ENCODE data around the gene CFAP54. TPM values are rescaled to one million over a fixed set of nuclear protein-coding genes. Genes with fewer than 3 reads are reported as not detected.

CFAP54 gene
- polyA plus RNA-seq, 3 donors, result not detected

DNA sequence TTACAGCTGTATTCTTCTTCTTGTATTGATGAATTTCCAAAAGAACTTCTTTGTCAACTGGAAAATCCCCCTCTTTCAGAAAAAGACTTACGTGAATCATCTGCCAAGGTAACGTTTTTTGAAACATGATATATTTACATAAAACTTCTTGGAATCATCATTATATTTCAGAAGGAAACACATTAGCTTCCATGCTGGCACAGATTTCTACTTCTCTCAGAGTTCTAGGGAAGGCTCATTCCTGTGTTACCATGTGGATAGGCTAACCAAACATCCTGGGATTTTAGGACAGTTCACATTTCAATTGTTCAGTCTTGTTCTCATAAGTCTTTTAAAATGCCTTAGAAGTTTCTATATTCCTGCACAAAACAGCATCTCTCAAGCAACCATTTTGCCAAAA is 297.4 kb downstream of the CFAP54 start:
- peaks cover 0 to 1% (median 0%) of the 10 kb centered on the region in 7 donors for H3K9me3 Mint-ChIP-seq
- H3K4me1 Mint-ChIP-seq, result no peaks in the 10 kb centered on the region
- no peak overlapping the region for H3K4me3 Mint-ChIP-seq
- no peaks in the 10 kb centered on the region for H3K27me3 ChIP-seq (ENCODE audit: control insufficient read depth in 2 of 2, insufficient read depth in 2 of 2, low read length in 2 of 2)
- H3K4me2 ChIP-seq (replicated peaks; ENCODE audit: extremely low read depth, low read length, poor library complexity, severe bottlenecking), result no peak overlapping the region
- no CpG with 5 or more reads among the region's 2 CpGs for WGBS (ENCODE audit: insufficient coverage)
- H3K79me2 ChIP-seq (ENCODE audit: insufficient read depth, low read length), result no peaks in the 10 kb centered on the region
- no peaks in the 10 kb centered on the region for H3K9me3 ChIP-seq (replicated peaks in 1 of 2; ENCODE audit: control insufficient read depth in 1 of 2, insufficient read depth in 1 of 2, low read length in 2 of 2)
- H3K36me3 Mint-ChIP-seq, result no peaks in the 10 kb centered on the region
- TF ChIP-seq, protein P1, sequence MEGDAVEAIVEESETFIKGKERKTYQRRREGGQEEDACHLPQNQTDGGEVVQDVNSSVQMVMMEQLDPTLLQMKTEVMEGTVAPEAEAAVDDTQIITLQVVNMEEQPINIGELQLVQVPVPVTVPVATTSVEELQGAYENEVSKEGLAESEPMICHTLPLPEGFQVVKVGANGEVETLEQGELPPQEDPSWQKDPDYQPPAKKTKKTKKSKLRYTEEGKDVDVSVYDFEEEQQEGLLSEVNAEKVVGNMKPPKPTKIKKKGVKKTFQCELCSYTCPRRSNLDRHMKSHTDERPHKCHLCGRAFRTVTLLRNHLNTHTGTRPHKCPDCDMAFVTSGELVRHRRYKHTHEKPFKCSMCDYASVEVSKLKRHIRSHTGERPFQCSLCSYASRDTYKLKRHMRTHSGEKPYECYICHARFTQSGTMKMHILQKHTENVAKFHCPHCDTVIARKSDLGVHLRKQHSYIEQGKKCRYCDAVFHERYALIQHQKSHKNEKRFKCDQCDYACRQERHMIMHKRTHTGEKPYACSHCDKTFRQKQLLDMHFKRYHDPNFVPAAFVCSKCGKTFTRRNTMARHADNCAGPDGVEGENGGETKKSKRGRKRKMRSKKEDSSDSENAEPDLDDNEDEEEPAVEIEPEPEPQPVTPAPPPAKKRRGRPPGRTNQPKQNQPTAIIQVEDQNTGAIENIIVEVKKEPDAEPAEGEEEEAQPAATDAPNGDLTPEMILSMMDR (IDR thresholded peaks at IDR 0.05), result no peak
- H3K9ac ChIP-seq (ENCODE audit: insufficient read depth, low read length, poor library complexity, severe bottlenecking), result no peak overlapping the region
- H3K4me3 ChIP-seq (replicated peaks in 1 of 3; ENCODE audit: low read depth in 2 of 3, low read length in 3 of 3), result no peak overlapping the region
- H3K4me1 ChIP-seq (ENCODE audit: control insufficient read depth in 1 of 2, insufficient read depth in 2 of 2, low read length in 2 of 2), result no peaks in the 10 kb centered on the region
- H3K27ac Mint-ChIP-seq, result no peak overlapping the region
- no peak overlapping the region for H2AFZ ChIP-seq (ENCODE audit: insufficient read depth, low read depth, low read length, poor library complexity, severe bottlenecking)
- no peaks in the 10 kb centered on the region for H3K36me3 ChIP-seq (replicated peaks in 1 of 2; ENCODE audit: control insufficient read depth in 1 of 2, insufficient read depth in 2 of 2, low read length in 2 of 2)
- DNase-seq, result no peak
- H3K27me3 Mint-ChIP-seq (ENCODE audit: low read depth in 3 of 3), result no peaks in the 10 kb centered on the region
- intact Hi-C loops (cut with micrococcal nuclease), result no loop called here
- no peaks in the 10 kb centered on the region for H4K20me1 ChIP-seq (ENCODE audit: insufficient read depth, low read length)
- H3K27ac ChIP-seq (ENCODE audit: low read depth in 1 of 2, low read length in 2 of 2), result no peak overlapping the region

DNA sequence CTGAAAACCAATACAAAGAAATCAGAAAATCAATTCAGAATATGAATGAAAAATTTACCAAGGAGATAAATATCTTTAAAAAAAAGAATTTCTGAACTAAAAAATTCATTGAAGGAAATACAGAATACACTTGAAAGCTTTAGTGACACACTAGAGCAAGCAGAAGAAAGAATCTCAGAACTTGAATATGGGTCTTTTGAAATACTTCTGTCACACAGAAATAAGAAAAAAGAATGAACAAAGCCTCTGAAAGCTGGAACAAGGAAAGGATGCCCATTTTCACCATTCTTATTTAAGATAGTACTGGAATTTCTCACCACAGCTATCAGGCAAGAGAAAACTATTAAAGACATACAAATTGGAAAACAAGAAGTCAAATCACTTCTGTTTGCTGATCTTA is 314.6 kb downstream of the CFAP54 start:
- H3K36me3 Mint-ChIP-seq, result no peaks in the 10 kb centered on the region
- Histone ChIP-seq H4K20me1 (ENCODE audit: insufficient read depth, low read length) (no peaks in the 10 kb centered on the region), H3K4me3 (replicated peaks in 1 of 3; ENCODE audit: low read depth in 2 of 3, low read length in 3 of 3) (no peak overlapping the region), H3K27ac (ENCODE audit: low read depth in 1 of 2, low read length in 2 of 2) (no peak overlapping the region), H3K36me3 (replicated peaks in 1 of 2; ENCODE audit: control insufficient read depth in 1 of 2, insufficient read depth in 2 of 2, low read length in 2 of 2) (no peaks in the 10 kb centered on the region), H3K9me3 (replicated peaks in 1 of 2; ENCODE audit: control insufficient read depth in 1 of 2, insufficient read depth in 1 of 2, low read length in 2 of 2) (peaks cover 8 to 11% of the 10 kb centered on the region in 2 donors), H3K27me3 (ENCODE audit: control insufficient read depth in 2 of 2, insufficient read depth in 2 of 2, low read length in 2 of 2) (no peaks in the 10 kb centered on the region), H3K4me1 (ENCODE audit: control insufficient read depth in 1 of 2, insufficient read depth in 2 of 2, low read length in 2 of 2) (no peaks in the 10 kb centered on the region), H2AFZ (ENCODE audit: insufficient read depth, low read depth, low read length, poor library complexity, severe bottlenecking) (no peak overlapping the region), H3K9ac (ENCODE audit: insufficient read depth, low read length, poor library complexity, severe bottlenecking) (no peak overlapping the region), H3K79me2 (ENCODE audit: insufficient read depth, low read length) (no peaks in the 10 kb centered on the region), H3K4me2 (replicated peaks; ENCODE audit: extremely low read depth, low read length, poor library complexity, severe bottlenecking) (no peak overlapping the region)
- H3K4me3 Mint-ChIP-seq, result no peak overlapping the region
- TF ChIP-seq, protein P1 (IDR thresholded peaks at IDR 0.05), result no peak
- H3K27me3 Mint-ChIP-seq (ENCODE audit: low read depth in 3 of 3), result no peaks in the 10 kb centered on the region
- H3K9me3 Mint-ChIP-seq, result peaks cover 4 to 16% (median 9%) of the 10 kb centered on the region in 7 donors
- intact Hi-C loops (cut with micrococcal nuclease), result no loop called here
- H3K4me1 Mint-ChIP-seq, result no peaks in the 10 kb centered on the region
- no peak for DNase-seq
- H3K27ac Mint-ChIP-seq, result no peak overlapping the region

Measured in CD14-positive monocyte (primary cell).